CD8-positive, alpha-beta memory T cell (primary cell): ENCODE data around the gene FAM25C. TPM values are rescaled to one million over a fixed set of nuclear protein-coding genes. Genes with fewer than 3 reads are reported as not detected.

Experiments
- polyA plus RNA-seq: library from polyadenylated mRNA; unstranded; fragments of 300-500 nt; fragmentation: Illumina TruSeq; gene quantifications from one replicate; pipeline ENCODE4 v1.2.3, GENCODE V29; 2021
- total RNA-seq, 2 experiments: library from RNA; stranded (reverse); gene quantifications; one replicate each; pipeline ENCODE4 v1.2.3, GENCODE V29; 2021

Gene FAM25C
- total and polyA plus RNA-seq, 3 experiments from 2014 or later, result not detected

Other genes starting within 250 kb of the FAM25C start
- gene SYT15B, start 236.2 kb downstream of the FAM25C start, total RNA-seq, result under 1 TPM; 0.13 to 0.22 TPM
- gene SYT15B, start 236.2 kb downstream of the FAM25C start, polyA plus RNA-seq, result not detected
- not detected for gene NPY4R2, start 81.1 kb downstream of the FAM25C start, total RNA-seq
- gene NPY4R2, start 81.1 kb downstream of the FAM25C start, polyA plus RNA-seq, result not detected